ENCODE data around the gene C4A.

GRCh38 chr6:32047539-32047854 is 65.6 kb downstream of the C4A start:
- TF ChIP-seq, protein P1, sequence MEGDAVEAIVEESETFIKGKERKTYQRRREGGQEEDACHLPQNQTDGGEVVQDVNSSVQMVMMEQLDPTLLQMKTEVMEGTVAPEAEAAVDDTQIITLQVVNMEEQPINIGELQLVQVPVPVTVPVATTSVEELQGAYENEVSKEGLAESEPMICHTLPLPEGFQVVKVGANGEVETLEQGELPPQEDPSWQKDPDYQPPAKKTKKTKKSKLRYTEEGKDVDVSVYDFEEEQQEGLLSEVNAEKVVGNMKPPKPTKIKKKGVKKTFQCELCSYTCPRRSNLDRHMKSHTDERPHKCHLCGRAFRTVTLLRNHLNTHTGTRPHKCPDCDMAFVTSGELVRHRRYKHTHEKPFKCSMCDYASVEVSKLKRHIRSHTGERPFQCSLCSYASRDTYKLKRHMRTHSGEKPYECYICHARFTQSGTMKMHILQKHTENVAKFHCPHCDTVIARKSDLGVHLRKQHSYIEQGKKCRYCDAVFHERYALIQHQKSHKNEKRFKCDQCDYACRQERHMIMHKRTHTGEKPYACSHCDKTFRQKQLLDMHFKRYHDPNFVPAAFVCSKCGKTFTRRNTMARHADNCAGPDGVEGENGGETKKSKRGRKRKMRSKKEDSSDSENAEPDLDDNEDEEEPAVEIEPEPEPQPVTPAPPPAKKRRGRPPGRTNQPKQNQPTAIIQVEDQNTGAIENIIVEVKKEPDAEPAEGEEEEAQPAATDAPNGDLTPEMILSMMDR (IDR thresholded peaks at IDR 0.05): no peak
- TF ChIP-seq POLR2AphosphoS5 (IDR thresholded peaks at IDR 0.05; ENCODE audit: low read depth, low read length) (no peak), TCF7L2 (IDR thresholded peaks at IDR 0.05; ENCODE audit: low read depth, low read length) (no peak)
